Measurements from ENCODE around the gene CTIF.

DNA sequence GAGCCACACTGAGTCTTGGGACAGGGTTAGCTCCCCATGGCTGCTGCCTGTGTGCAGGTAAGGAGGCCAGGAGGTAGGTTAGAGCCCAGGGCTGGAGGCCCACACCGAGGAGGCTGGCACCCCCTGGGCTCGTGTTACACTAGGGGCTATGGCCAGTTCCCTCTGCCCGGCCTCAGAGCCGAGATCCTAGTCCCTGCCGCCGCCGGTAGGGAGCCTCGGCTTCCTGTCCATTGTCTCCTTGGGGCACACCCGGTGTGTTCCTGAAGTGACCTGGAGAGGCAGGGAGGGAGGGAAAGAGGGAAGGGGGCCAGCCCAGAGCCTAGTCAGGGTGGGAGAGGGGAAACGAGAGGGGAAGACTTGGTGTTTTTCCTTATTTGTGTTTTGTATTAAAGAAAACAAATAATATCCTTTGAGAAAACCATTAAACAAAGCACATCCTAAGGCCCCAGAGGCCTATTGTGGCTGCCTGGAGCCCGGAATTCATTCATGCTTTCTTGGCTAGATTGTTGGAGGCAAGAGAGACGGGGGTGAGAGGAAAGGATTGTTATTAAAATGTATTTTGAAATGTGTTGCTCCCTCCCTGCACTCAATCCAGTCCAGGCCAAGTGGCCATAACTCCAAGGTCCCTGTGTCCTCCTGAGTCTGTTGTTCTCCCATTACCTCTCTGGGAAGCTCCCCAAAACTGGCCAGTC, 170.7 kb downstream of the CTIF start:
- TF ChIP-seq, protein P1, sequence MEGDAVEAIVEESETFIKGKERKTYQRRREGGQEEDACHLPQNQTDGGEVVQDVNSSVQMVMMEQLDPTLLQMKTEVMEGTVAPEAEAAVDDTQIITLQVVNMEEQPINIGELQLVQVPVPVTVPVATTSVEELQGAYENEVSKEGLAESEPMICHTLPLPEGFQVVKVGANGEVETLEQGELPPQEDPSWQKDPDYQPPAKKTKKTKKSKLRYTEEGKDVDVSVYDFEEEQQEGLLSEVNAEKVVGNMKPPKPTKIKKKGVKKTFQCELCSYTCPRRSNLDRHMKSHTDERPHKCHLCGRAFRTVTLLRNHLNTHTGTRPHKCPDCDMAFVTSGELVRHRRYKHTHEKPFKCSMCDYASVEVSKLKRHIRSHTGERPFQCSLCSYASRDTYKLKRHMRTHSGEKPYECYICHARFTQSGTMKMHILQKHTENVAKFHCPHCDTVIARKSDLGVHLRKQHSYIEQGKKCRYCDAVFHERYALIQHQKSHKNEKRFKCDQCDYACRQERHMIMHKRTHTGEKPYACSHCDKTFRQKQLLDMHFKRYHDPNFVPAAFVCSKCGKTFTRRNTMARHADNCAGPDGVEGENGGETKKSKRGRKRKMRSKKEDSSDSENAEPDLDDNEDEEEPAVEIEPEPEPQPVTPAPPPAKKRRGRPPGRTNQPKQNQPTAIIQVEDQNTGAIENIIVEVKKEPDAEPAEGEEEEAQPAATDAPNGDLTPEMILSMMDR (IDR thresholded peaks at IDR 0.05), result no peak
- TF ChIP-seq POLR2AphosphoS5 (IDR thresholded peaks at IDR 0.05), result no peak

Measured in transverse colon (tissue), 4 donors.